Upper lobe of right lung (tissue), 1 donor: Measurements from ENCODE around the gene HHATL. TPM values are rescaled to one million over a fixed set of nuclear protein-coding genes. Genes with fewer than 3 reads are reported as not detected.

Experiments
- ATAC-seq: fragments of 200-7000 bp; cut with Tn5 transposase; one replicate; pipeline ENCODE4 v1.9.1; 2020; ENCODE audit warnings: mild to moderate bottlenecking, moderate library complexity
- DNase-seq: peaks from one replicate; pipeline ENCODE4 v3.0.0-alpha.2; 2020
- H3K27ac ChIP-seq: fragments of 200-600 bp; one replicate; pipeline ENCODE4 v1.8.0; 2022
- H3K27me3 ChIP-seq: fragments of 200-600 bp; one replicate; pipeline ENCODE4 v1.8.0; 2022; ENCODE audit warnings: mild to moderate bottlenecking
- H3K36me3 ChIP-seq: fragments of 200-600 bp; one replicate; pipeline ENCODE4 v1.8.0; 2022
- H3K4me1 ChIP-seq: fragments of 200-600 bp; one replicate; pipeline ENCODE4 v1.8.0; 2022
- H3K4me3 ChIP-seq: fragments of 200-600 bp; one replicate; pipeline ENCODE4 v1.8.0; 2022; ENCODE audit warnings: mild to moderate bottlenecking
- H3K9me3 ChIP-seq: fragments of 200-600 bp; one replicate; pipeline ENCODE4 v1.8.0; 2022
- CTCF ChIP-seq: fragments of 200-600 bp; IDR thresholded peaks from one replicate; pipeline ENCODE4 v1.8.0; 2022; ENCODE audit warnings: antibody characterized with exemption
- intact Hi-C: fragments of 100-400 bp; cut with DNase I; formaldehyde crosslinking; loops from one replicate; pipeline ENCODE4 v1.11.0; 2022
- total RNA-seq: library from RNA; stranded (reverse); fragmentation: NEBNext Ultra II Directional; extraction: Animal tissue kit (Norgen Biotek cat#: 25700); gene quantifications from one replicate; pipeline ENCODE4 v1.2.1, GENCODE V29; 2021
- donor health status: DM: no; HTN: yes; CAD: no; lungs with severe emphysema.

HHATL gene
- total RNA-seq, 1 donor from 2014 or later = not detected

- intact Hi-C loops = no loop called here
- Histone ChIP-seq H3K27ac (no peak overlapping the region), H3K4me1 (peaks cover 28% of the 10 kb centered on the region), H3K36me3 (peaks cover 28% of the 10 kb centered on the region), H3K9me3 (no peaks in the 10 kb centered on the region), H3K4me3 (no peak overlapping the region), H3K27me3 (no peaks in the 10 kb centered on the region)
- no peak for DNase-seq
- TF ChIP-seq CTCF = no peak
- no peak for ATAC-seq
Observed at GRCh38 chr3:42649783-42650182, 52.8 kb downstream of the HHATL start.

GRCh38 chr3:42649006-42649405 is 53.6 kb downstream of the HHATL start:
- Histone ChIP-seq H3K4me3 (no peak overlapping the region), H3K9me3 (no peaks in the 10 kb centered on the region), H3K27me3 (no peaks in the 10 kb centered on the region), H3K36me3 (peaks cover 36% of the 10 kb centered on the region), H3K27ac (no peak overlapping the region), H3K4me1 (peaks cover 28% of the 10 kb centered on the region)
- intact Hi-C loops = no loop called here
- DNase-seq = no peak
- no peak for TF ChIP-seq CTCF
- no peak for ATAC-seq

DNA sequence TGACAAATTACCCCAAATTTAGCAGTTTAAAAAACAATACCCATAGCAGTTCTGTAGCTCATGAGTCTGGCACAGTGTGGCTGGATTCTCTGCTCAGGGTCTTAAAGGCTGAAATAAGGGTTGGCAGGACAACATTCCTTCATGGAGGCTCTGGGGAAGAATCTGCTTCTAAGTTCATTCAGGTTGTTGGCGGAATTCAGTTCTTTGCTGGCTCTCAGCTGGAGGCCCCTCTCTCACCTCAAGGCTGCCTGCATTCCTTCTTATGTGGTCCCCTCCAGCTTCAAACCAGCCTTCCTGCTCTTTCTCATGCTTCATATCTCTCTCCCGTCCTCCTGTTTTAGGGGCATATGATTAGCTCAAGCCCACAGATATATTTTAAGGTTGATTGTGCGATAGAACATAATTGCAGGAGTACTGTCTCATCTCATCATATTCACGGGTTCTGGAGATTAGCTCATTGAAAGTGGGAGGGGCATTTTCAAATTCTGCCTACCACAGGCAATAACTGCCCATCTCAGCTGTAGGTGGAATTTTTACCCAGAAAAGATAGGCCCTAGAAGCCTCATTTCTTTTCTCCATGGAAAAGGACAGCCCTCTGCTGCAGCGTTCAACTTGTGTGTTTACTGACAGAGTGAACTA is 54.7 kb downstream of the HHATL start:
- Histone ChIP-seq H3K27ac (no peak overlapping the region), H3K4me1 (peaks cover 22% of the 10 kb centered on the region), H3K4me3 (no peak overlapping the region), H3K27me3 (no peaks in the 10 kb centered on the region), H3K9me3 (no peaks in the 10 kb centered on the region), H3K36me3 (peaks cover 47% of the 10 kb centered on the region)
- intact Hi-C loops = no loop called here
- DNase-seq = no peak
- TF ChIP-seq CTCF = no peak
- no peak for ATAC-seq

Other genes with a start within 250 kb of the HHATL start
- 184 TPM for gene VIPR1, start 200.2 kb downstream of the HHATL start, total RNA-seq
- 48.6 TPM for gene SEC22C, start 120.8 kb downstream of the HHATL start, total RNA-seq
- 22.0 TPM for gene SS18L2, start 111.9 kb downstream of the HHATL start, total RNA-seq
- 92.1 TPM for gene NKTR, start 102.1 kb downstream of the HHATL start, total RNA-seq
- gene ZBTB47, start 49.1 kb downstream of the HHATL start, total RNA-seq = 28.1 TPM
- gene KLHL40, start 17.3 kb downstream of the HHATL start, total RNA-seq = not detected
- 0.87 TPM for gene CCDC13, start 70.5 kb upstream of the HHATL start, total RNA-seq
- 79.7 TPM for gene HIGD1A, start 101.7 kb upstream of the HHATL start, total RNA-seq
- gene ACKR2, start 106.6 kb upstream of the HHATL start, total RNA-seq = 5.2 TPM
- gene CYP8B1, start 173.1 kb upstream of the HHATL start, total RNA-seq = not detected
- gene ZNF662, start 203.3 kb upstream of the HHATL start, total RNA-seq = 9.6 TPM